HCT116 (cell line): ENCODE measurements around the gene BTBD16.

Source experiments
- CTCF ChIP-seq, 3 experiments: fragments of 200-600 bp in 1 of 3; sonication (generic) in 1 of 3; IDR thresholded peaks in 2 of 3; conservative IDR thresholded peaks in 1 of 3; 2 replicates each; pipeline ENCODE4 v1.5.1; 2012 to 2017; ENCODE audit warnings: low read depth in 2 of 3, low read length in 2 of 3, antibody characterized with exemption in 1 of 3, borderline replicate concordance in 1 of 3, control low read depth in 1 of 3, mild to moderate bottlenecking in 1 of 3, mixed read lengths in 1 of 3, mixed run types in 1 of 3, moderate library complexity in 1 of 3; ENCODE audit not compliant: insufficient read depth in 1 of 3
- MAX ChIP-seq: IDR thresholded peaks from 2 replicates; pipeline ENCODE4 v1.6.1; 2012
- POLR2A ChIP-seq: IDR thresholded peaks from 2 replicates; pipeline ENCODE4 v1.7.0; 2011; ENCODE audit warnings: borderline replicate concordance; ENCODE audit not compliant: insufficient read depth, insufficient read length; ENCODE audit errors: extremely low read depth
- SP1 ChIP-seq: IDR thresholded peaks from 2 replicates; pipeline ENCODE4 v1.6.1; 2012; ENCODE audit warnings: low read depth

- TF ChIP-seq MAX = no peak
- TF ChIP-seq CTCF (IDR thresholded peaks at IDR 0.05 in 2 of 3, conservative IDR thresholded peaks at IDR 0.05 in 1 of 3; ENCODE audit: borderline replicate concordance in 1 of 3, insufficient read depth in 1 of 3, low read depth in 2 of 3, low read length in 2 of 3) = no peak
- TF ChIP-seq SP1 = no peak
- TF ChIP-seq POLR2A = no peak
Observed at GRCh38 chr10:122261584-122261983, 9.5 kb upstream of the BTBD16 start.
